Progenitor cell of endocrine pancreas (in vitro differentiated cells): ENCODE data around the gene MED25. TPM values are rescaled to one million over a fixed set of nuclear protein-coding genes. Genes with fewer than 3 reads are reported as not detected.

Experiments used
- DNase-seq: peaks from one replicate; pipeline ENCODE4 v3.0.0; 2021; ENCODE audit warnings: low spot score; ENCODE audit not compliant: unreplicated experiment
- H3K27ac Mint-ChIP-seq: 2 replicates; pipeline ENCODE4 v1.8.0; 2021; ENCODE audit warnings: mild to moderate bottlenecking, moderate library complexity, mixed read lengths
- H3K27me3 Mint-ChIP-seq: 2 replicates; pipeline ENCODE4 v1.8.0; 2021; ENCODE audit warnings: mixed read lengths
- H3K36me3 Mint-ChIP-seq: 2 replicates; pipeline ENCODE4 v1.8.0; 2022; ENCODE audit warnings: mixed read lengths; ENCODE audit not compliant: insufficient read depth
- H3K4me1 Mint-ChIP-seq: 2 replicates; pipeline ENCODE4 v1.8.0; 2021; ENCODE audit warnings: low read depth, mixed read lengths
- H3K4me3 Mint-ChIP-seq: 2 replicates; pipeline ENCODE4 v1.8.0; 2021; ENCODE audit warnings: low read depth, mild to moderate bottlenecking, moderate library complexity, mixed read lengths
- H3K9me3 Mint-ChIP-seq: 2 replicates; pipeline ENCODE4 v1.8.0; 2021; ENCODE audit warnings: low read depth, mixed read lengths
- CTCF ChIP-seq: fragments of 200-600 bp; sonication (generic); IDR thresholded peaks from one replicate; pipeline ENCODE4 v1.5.0; 2021; ENCODE audit warnings: antibody characterized with exemption, mild to moderate bottlenecking; ENCODE audit not compliant: unreplicated experiment
- long read RNA-seq: library from polyadenylated mRNA; unstranded; transcript quantifications from one replicate; pipeline ENCODE4 v2.0.0, GENCODE V29; 2020
- total RNA-seq: library from RNA; stranded (reverse); gene quantifications from 2 replicates; pipeline ENCODE4 v1.2.1, GENCODE V29; 2021

The MED25 gene
- total RNA-seq: 136 and 141 TPM in 2 replicates
- long read RNA-seq, partial matches to known transcripts: 9 of 12 reads
- long read RNA-seq, other reads (novel, unspliced or antisense): 3 of 12 reads

GRCh38 chr19:49817964-49818648 is at the start of gene MED25:
MED25 (plus strand) TSS chr19:49818289; CDS start chr19:49818342, 53 bp downstream.
- Mint-ChIP-seq H3K27ac (peak within 1 kb of the TSS; percentile 99), H3K36me3 (peaks cover 5% of the 10 kb centered on the region), H3K27me3 (no peaks in the 10 kb centered on the region), H3K4me1 (peaks cover 22% of the 10 kb centered on the region), H3K4me3 (peak within 1 kb of the TSS; percentile 99), H3K9me3 (no peaks in the 10 kb centered on the region)
- DNase-seq: peak; percentile 82
- TF ChIP-seq CTCF: peak; percentile 41

GRCh38 chr19:49770529-49770928 is 47.6 kb upstream of the MED25 start:
- H3K36me3 Mint-ChIP-seq: no peaks in the 10 kb centered on the region
- H3K4me1 Mint-ChIP-seq: peaks cover 16% of the 10 kb centered on the region

GRCh38 chr19:49771674-49772139 is 46.4 kb upstream of the MED25 start:
- no peak for TF ChIP-seq CTCF
- H3K36me3 Mint-ChIP-seq: no peaks in the 10 kb centered on the region
- no peak overlapping the region for H3K27ac Mint-ChIP-seq
- no peak for DNase-seq
- H3K27me3 Mint-ChIP-seq: no peaks in the 10 kb centered on the region
- H3K4me1 Mint-ChIP-seq: peaks cover 15% of the 10 kb centered on the region
- no peaks in the 10 kb centered on the region for H3K9me3 Mint-ChIP-seq
- no peak overlapping the region for H3K4me3 Mint-ChIP-seq

More at GRCh38 chr19:49770529-49770928, 47.6 kb upstream of the MED25 start:
- Mint-ChIP-seq H3K4me3 (no peak overlapping the region), H3K9me3 (no peaks in the 10 kb centered on the region), H3K27me3 (no peaks in the 10 kb centered on the region), H3K27ac (no peak overlapping the region)
- DNase-seq: no peak
- TF ChIP-seq CTCF: no peak

- TF ChIP-seq CTCF: no peak
- Mint-ChIP-seq H3K36me3 (no peaks in the 10 kb centered on the region), H3K27me3 (no peaks in the 10 kb centered on the region), H3K27ac (peak overlapping the region; percentile 93), H3K4me3 (no peak overlapping the region), H3K4me1 (peaks cover 7% of the 10 kb centered on the region), H3K9me3 (no peaks in the 10 kb centered on the region)
- no peak for DNase-seq
Observed at GRCh38 chr19:49772850-49773432, 45.1 kb upstream of the MED25 start.

- no peak for TF ChIP-seq CTCF
- Mint-ChIP-seq H3K4me1 (peaks cover 3% of the 10 kb centered on the region), H3K27ac (no peak overlapping the region), H3K27me3 (no peaks in the 10 kb centered on the region), H3K36me3 (no peaks in the 10 kb centered on the region), H3K4me3 (no peak overlapping the region), H3K9me3 (no peaks in the 10 kb centered on the region)
- no peak for DNase-seq
Observed at GRCh38 chr19:49773663-49774350, 44.3 kb upstream of the MED25 start.
